Measurements from ENCODE around the gene VPREB1. TPM values are rescaled to one million over a fixed set of nuclear protein-coding genes. Genes with fewer than 3 reads are reported as not detected.
"Not testable (repeated sequence)": the region's sequence is repeated elsewhere in the genome, so short reads cannot be mapped to it uniquely, and the experiment has no call there.

VPREB1 gene
- total RNA-seq, 6 donors from 2014 or later: not detected

DNA sequence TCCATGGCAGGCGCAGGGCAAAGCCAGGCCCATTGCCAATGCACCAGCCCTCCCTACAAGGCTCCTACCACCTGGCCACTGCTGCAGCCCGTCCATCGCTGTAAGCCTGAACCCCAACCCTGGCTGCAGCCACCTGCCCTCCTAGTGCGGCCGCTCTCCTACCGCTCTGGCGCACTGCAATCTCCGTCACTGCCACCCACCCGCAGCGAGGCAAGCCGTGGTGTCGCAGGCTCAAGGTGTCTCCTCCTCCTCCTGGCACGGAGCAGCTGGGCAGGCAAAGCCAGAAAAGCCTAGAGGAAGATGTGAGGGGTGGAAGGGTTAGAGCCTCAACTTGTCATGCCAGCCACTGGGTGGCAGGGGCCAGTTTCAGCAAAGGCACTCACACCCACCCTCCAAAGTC, 50.1 kb downstream of the VPREB1 start:
- H3K27ac ChIP-seq; H3K27me3 ChIP-seq; H3K4me3 ChIP-seq; H3K4me1 ChIP-seq; H3K9me3 ChIP-seq; ATAC-seq (ENCODE audit: low FRiP score in 2 of 2): not testable (repeated sequence)
- DNase-seq: peak in 1 of 2 donors; percentile 69
- WGBS, 2 donors: 98% methylated on average over 13 of the region's 13 CpGs; no CpG with 5 or more reads in 1 of the 2 donors
- H3K36me3 ChIP-seq: peaks cover 0 to 23% (median 9%) of the 10 kb centered on the region in 4 donors
